IPS-NIHi7 (cell line): ENCODE measurements around the gene MATR3.
"Not testable (repeated sequence)": the region's sequence is repeated elsewhere in the genome, so short reads cannot be mapped to it uniquely, and the experiment has no call there.

ENCODE experiments used
- DNase-seq: peaks from one replicate; pipeline ENCODE4 v3.0.0; 2012; ENCODE audit warnings: mixed read lengths; ENCODE audit errors: extremely low spot score

MATR3 gene

GRCh38 chr5:139344177-139344576 is 50.6 kb downstream of the MATR3 start:
- DNase-seq = no peak

DNA sequence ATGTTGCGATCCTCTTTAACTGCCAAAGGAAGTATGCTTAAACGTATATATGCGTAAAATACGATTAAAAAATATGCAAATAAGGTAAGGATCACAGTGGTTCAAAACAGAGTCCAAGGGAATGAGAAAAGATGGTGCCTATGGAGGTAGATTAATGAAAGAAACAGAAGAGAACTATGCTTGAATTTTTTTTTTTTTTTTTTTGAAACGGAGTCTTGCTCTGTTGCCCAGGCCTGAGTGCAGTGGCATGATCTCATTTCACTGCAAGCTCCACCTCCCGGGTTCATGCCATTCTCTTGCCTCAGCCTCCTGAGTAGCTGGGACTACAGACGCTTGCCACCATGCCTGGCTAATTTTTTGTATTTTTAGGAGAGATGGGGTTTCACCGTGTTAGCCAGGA is 51.9 kb downstream of the MATR3 start:
- DNase-seq = not testable (repeated sequence)

- not testable (repeated sequence) for DNase-seq
Observed at GRCh38 chr5:139347863-139348262, 54.3 kb downstream of the MATR3 start.

DNA sequence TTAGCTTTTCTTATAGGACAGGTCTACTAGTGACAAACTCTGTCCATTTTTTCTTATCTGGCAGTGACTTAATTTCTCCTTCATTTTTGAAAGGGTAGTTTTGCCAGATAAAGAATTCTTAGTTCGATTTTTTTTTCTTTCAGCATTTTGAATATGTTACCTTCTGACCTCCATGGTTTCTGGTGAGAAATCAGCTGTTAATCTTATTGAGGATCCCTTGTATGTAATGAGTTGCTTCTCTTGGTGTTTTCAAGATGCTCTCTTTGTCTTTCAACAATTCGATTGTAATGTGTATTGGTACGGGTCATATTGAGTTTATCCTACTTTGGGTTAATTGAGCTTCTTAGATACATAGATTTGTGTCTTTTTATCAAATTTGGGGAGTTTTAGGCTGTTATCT is 60.6 kb downstream of the MATR3 start:
- DNase-seq = no peak

- DNase-seq = not testable (repeated sequence)
Observed at GRCh38 chr5:139355900-139356299, 62.4 kb downstream of the MATR3 start.

DNA sequence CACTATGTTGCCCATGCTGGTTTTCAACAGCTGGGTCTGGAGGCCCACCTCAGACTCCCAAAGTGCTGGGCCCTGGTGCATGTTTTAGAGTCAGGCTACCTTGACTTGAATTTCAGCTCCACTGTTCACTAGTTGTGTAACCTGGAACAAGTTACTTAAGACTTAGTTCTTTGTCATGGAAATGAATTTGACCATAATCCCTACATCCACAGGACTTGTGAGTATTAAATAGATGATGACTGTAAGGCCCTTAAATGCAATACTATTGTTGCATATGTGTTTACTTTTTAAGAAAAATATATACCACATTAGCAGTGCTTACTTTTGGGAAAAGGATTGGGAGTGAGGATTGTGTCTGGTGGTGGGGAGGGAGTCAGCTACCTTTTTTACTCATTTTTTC is 64.5 kb downstream of the MATR3 start:
- no peak for DNase-seq

- no peak for DNase-seq
Observed at GRCh38 chr5:139360384-139360783, 66.8 kb downstream of the MATR3 start.

DNA sequence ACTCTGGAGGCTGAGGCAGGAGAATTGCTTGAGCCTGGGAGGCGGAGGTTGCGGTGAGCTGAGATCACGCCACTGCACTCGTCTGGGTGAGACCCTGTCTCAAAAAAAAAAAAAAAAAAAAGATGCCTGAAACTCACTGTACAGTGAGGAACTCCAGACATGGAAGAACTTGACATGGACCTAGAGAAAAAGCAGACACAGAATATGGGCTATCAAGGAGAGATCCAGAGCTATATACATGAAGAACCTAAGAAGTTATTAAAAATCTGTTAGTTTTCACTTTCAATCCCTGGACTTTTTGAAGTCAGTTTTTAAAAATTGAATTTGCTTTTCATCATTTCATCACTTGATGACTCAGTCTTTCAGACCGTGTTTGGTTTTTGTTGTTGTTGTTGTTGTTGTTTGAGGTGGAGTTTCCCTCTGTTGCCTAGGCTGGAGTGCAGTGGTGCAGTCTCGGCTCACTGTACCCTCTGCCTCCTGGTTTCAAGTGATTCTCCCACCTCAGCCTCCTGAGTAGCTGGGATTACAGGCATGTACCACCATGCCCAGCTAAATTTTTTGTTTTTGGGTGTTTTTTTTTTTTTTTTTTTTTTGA is 68.4 kb downstream of the MATR3 start:
- DNase-seq = no peak

- DNase-seq = no peak
Observed at GRCh38 chr5:139363937-139364336, 70.4 kb downstream of the MATR3 start.

DNA sequence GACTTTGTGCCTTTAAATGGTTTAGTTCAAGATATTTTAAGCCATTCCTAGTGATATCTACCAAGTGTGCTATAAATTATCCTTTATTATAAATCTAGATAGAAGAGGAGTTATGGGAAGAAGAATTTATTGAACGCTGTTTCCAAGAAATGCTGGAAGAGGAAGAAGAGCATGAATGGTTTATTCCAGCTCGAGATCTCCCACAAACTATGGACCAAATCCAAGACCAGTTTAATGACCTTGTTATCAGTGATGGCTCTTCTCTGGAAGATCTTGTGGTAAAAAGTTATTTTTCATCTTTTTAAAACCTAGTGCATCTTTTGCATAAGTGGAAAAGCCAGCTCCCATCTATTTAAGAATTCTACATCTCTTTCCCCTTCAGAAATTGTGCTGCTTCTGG is 70.9 kb downstream of the MATR3 start:
- no peak for DNase-seq

- DNase-seq = no peak
Observed at GRCh38 chr5:139368613-139369012, 75.1 kb downstream of the MATR3 start.

DNA sequence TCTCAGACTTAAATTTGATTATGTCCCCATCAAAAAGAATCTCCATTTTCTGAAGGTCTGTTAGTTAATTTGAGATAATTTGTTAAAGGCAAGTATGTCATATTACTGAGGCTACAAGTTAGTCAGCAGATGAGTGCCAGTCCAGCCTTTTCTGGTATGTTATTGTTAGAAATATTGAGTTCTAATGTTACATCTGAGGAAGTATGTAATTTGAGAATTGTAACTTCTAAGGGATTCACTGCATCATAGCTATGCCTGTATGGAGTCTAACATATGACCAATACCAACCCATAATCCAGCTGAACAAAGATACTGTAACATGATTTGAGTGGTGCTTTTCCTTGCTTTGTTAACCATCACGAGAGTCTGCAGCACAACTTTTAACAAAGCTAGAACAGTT is 75.6 kb downstream of the MATR3 start:
- no peak for DNase-seq

GRCh38 chr5:139371482-139372435 is 78.2 kb downstream of the MATR3 start:
- no peak for DNase-seq

GRCh38 chr5:139374909-139375308 is 81.4 kb downstream of the MATR3 start:
- DNase-seq = no peak

GRCh38 chr5:139376364-139376763 is 82.8 kb downstream of the MATR3 start:
- no peak for DNase-seq

GRCh38 chr5:139377226-139377625 is 83.7 kb downstream of the MATR3 start:
- no peak for DNase-seq

GRCh38 chr5:139378101-139378825 is 84.7 kb downstream of the MATR3 start:
- DNase-seq = peak; percentile 79

- DNase-seq = no peak
Observed at GRCh38 chr5:139378941-139379361, 85.4 kb downstream of the MATR3 start.

- no peak for DNase-seq
Observed at GRCh38 chr5:139379626-139380449, 86.3 kb downstream of the MATR3 start.
